Measurements from ENCODE around the gene TSSK6.

- no peak for TF ChIP-seq CTCF (IDR thresholded peaks at IDR 0.05; ENCODE audit: low read depth, low read length)
- no peak for TF ChIP-seq EZH2phosphoT487 (IDR thresholded peaks at IDR 0.05; ENCODE audit: low read depth)
Measured at GRCh38 chr19:19537075-19538048, 22.0 kb upstream of the TSSK6 start.
